ENCODE data around the gene BIRC7.
A peak's percentile ranks its signal among the peaks of the same experiment; 100 is the strongest.
"Not testable (repeated sequence)": the region's sequence is repeated elsewhere in the genome, so short reads cannot be mapped to it uniquely, and the experiment has no call there.

BIRC7 gene

DNA sequence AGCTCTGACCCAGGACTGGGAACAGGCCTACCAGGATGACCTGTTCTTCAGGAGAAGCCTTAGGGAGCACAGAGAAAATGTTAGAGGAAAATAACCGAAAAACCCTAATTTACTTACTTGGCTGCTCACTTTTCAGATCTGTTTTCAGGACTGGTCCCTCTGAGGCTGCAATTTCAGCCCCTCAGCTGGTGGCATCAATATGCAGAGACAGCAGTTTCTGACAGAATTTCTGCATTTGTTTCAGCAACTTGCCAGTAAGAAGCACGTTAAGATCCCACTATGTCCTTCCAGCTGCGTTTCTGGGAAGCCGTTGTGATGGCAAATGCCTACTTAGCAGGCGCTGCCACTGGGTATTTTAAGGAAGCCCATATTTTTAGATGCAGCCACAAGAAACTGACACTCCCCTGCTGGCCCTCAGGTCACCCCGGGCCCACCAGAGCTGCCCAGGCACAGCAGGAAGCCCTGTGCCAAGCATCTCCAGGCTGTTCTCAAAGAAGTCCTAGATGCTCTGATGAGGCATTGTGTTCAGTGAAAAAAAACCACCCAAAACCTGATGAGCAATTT, 27.3 kb upstream of the BIRC7 start:
- DNase-seq: no peak

GRCh38 chr20:63210011-63210605, 25.6 kb upstream of the BIRC7 start:
- DNase-seq: no peak

DNA sequence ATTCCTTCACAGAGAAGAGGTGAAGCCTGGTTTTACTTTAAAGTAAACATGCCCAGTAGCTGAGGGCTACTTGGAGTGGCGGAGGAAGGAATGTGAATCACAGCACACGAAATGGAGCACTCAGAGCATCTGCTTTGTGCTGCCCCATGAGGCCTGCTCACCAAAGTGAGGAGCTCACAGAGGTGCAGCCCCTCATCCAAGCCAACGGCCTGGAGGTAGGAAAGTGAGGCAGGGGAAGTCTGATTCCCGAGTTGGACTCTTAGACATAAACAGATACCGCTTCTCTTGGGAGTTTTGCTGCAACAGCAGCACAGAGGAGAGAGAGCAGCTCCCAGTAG, 23.3 kb upstream of the BIRC7 start:
- DNase-seq: no peak

GRCh38 chr20:63212792-63213191, 22.9 kb upstream of the BIRC7 start:
- no peak for DNase-seq

DNA sequence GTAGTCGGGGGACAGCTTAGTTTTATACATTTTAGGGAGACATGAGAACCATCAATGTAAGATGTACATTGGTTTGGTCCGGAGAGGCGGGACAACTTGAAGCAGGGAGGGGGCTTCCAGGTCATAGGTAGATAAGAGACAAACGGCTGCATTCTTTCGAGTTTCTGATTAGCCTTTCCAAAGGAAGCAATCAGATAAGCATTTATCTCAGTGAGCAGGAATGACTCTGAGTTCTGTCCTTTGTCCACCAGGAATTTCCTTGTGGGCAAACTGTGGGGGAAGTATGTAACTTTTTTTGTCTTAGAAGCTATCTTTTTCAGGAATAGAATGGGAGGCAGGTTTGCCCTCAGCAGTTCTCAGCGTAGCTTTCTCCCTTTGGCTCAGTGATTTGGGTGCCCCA, 21.2 kb upstream of the BIRC7 start:
- DNase-seq: no peak

- peak in 1 of 2 donors; percentile 19 for DNase-seq
Observed at GRCh38 chr20:63215101-63216040, 20.3 kb upstream of the BIRC7 start.

DNA sequence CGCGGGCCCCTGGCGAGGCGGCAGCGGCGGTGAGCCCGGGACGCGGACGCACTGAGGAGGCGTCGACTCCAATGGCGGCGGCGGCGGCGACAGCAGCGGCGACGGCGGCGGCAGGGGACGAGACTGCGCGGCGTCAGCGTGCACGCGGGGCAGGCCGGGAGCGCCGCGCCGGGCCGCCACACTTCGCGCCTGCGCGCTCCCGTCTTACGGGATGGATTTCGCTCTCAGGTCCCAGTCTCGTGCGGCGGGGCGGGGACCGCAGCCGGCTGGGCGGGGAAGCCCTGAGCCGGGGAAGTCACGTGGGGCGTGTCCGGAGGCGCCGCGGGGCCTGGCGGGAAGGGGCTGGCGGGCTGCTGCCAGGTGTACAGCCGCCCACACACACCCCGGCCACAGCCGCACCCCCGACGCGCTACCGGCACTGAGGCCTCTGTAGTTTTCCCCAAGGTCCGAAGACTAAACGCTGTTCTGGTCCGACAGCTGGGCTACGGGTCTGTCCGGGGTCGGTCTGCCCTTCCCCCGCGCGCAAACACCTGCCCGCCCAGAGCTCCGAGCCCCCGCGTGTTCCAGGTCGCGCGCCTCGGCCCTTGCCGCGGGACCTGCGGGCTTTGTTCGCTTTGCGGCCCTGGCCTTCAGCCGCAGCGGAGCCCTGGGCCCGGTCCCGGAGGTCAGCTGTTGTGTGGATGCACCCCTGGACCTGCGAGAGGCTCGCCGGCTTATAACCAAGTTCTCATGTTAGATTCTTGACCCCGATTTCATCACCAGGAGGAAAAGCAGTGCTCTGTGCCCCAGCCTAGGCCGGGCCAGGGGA, 19.5 kb upstream of the BIRC7 start, which contains the start of gene YTHDF1:
Gene YTHDF1 (minus strand): TSS at position 91 of the 808 bp plus-strand sequence. CDS start 239 bp downstream, outside the sequence.
- peak; percentile 96 to 97 for DNase-seq

GRCh38 chr20:63216849-63217471, 18.7 kb upstream of the BIRC7 start:
- DNase-seq: no peak

DNA sequence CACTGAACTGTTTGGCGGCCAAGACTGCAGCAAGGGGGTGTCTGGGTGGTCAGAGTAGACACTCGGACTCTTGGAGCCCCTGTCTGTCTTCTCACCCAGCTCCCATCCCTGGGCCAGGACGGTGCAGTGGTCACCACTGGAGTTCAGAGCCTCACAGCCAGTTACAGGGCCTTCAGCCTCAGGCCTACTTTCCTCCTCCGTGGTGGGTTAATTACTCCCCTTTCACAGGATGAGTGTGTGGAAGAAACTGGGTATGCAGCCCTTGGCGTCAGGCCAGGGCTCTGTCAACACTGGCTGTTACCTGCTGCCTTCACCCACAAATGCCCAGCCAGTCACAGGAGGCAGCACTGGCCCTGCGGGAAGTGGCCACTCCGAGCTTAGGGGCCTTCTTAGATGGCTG, 18.0 kb upstream of the BIRC7 start:
- DNase-seq: no peak

DNA sequence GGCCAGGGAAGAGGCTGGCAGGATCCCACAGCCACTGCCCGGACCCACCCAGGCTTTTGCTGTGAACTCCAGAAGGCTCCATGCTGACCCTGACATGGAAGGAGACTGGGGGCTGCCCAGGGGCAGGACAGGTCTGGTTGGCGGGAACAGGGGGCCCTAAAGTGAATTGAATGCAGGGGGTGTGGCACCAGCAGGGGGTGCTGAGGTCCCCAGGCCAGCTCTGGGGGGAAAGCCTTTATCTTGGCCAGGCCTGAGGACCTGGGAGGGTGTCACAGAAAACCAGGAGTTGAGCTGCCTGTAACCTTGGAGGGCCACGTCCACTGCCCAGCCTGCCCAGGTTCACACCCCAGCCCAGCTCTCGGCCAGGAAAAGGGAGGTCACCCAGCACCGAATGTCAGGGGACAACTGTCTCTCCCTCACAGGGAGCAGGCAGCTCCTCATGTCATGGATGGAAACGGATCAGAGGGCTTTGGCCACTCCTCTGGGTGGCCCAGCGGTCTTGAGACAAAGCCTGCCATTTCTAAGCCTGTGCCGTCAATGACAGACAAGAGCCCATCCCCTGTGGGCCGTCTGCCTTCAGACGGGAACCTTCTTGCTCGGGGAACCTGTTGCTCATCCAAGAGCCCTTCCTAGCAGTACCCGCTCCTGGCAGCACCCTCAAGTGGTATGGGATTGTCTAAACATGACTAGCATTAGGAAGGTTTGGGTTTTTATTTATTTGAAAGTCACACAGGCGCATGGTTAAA, 16.8 kb upstream of the BIRC7 start:
- no peak for DNase-seq

GRCh38 chr20:63219447-63219821, 16.3 kb upstream of the BIRC7 start:
- no peak for DNase-seq

GRCh38 chr20:63219866-63220521, 15.7 kb upstream of the BIRC7 start:
- DNase-seq: no peak

DNA sequence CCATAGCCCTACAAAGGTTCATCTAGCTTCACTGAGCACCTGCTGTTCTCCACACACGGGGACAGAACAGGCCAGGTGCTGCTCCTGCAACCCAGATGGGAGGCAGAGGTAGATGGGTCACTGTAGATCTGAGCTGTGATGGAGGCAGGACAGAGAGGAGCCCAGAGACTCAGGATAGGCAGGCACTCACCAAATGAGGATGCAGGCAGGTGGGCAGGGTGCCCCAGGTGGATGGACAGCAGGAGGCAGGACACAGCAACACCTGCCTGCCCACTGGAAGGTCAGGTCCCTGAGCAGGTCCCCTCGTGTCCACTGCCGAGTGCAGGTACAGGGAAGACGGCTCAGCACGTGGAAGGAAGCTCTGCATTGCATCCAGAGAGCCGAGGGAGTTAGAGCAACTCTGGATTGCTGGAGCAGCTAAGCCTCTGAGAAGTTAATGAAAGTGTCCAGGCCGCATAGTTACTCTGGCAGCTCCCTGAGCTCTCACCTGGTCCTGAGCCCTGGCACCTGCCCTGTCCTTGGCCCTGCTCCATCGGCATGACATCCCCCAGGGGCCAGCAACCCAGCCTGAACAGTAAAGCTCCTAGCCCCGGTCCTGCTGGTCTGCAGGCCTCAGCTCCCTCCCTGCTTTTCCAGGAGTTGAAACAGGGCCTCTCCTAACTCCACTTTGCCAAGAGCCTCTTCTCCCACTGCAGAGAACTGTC, 14.9 kb upstream of the BIRC7 start:
- no peak for DNase-seq

DNA sequence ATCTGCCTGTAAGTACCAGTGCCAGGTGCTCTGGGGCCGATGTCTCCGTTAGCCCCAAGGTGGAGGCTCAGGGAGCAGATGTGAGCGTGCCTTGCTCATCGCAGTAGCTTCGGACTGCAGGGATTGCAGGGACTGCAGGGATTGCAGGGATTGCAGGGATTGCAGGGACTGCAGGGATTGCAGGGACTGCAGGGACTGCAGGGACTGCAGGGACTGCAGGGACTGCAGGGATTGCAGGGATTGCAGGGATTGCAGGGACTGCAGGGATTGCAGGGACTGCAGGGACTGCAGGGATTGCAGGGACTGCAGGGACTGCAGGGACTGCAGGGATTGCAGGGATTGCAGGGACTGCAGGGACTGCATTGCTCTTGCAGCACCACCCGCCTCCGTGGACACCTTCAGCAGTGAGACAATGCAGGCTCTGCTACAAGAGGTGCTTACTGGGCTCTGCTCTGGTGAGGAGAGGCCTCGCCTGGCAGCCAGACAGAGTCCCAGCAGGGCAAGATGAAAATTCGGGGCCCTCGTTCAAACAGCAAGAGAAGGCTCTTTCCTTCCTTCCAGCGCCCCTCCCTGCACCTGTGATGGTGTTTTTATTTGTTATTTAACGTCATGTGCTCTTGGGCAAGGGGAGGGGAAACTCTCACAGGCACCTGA, 14.2 kb upstream of the BIRC7 start:
- not testable (repeated sequence) for DNase-seq

- no peak for DNase-seq
Observed at GRCh38 chr20:63222541-63222940, 13.2 kb upstream of the BIRC7 start.

- DNase-seq: peak in 1 of 2 donors; percentile 60
Observed at GRCh38 chr20:63223121-63223825, 12.4 kb upstream of the BIRC7 start.

DNA sequence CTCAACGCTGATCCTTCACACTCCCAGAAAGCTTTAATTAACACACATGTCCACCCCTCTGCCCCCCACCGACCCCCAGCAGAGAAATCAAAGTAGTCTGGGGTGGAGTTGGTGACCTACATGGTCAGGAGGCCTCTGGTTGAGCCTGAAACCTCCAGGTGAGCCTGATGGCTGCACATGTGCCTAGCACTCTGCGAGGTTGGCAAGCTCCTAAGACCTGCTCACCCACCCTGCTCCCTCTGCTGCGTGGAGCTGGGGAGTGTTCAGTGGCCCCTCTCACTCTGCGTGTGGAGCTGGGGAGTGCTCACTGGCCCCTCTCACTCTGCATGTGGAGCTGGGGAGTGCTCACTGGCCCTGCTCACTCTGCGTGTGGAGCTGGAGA, 11.9 kb upstream of the BIRC7 start:
- no peak for DNase-seq

DNA sequence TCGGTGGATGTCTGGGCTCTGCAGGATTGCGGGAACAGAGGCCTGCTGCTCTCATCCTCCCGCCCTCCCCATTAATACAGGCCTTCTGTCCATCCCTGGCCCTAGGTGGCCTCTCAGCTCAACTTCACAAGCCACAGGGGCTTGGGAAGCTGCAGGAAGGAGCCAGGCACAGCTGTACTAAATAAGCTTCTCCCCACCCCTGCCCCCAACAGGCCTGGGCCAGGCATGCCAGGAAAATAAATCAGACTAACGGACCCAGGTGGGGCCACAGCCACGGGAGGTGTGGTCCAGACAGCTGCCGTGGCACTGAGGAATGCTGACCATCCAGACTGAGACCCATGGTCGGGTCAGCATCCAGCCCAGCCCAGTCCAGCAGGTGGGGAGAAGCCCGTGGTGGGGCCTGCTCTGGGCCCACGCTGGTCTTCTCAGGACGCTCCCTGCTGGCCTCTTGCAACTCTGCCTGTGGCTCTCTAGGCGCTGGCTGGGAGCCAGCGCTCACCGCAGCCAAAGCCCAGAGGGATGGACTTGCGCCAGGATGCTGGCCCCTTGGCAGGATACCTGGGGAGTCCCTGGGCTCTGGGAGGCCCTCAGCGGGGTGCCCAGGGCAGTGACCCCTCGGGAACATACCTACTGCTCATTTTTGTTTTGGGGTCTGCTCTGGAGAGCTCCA, 11.2 kb upstream of the BIRC7 start:
- no peak for DNase-seq

GRCh38 chr20:63225082-63225454, 10.6 kb upstream of the BIRC7 start:
- no peak for DNase-seq
